IPS DF 4.7 (cell line): Measurements from ENCODE around the gene INTS1.
"Not testable (repeated sequence)": the region's sequence is repeated elsewhere in the genome, so short reads cannot be mapped to it uniquely, and the experiment has no call there.

ENCODE experiments used
- DNase-seq: peaks from one replicate; pipeline ENCODE4 v3.0.0-alpha.2; 2013; ENCODE audit warnings: low spot score; ENCODE audit errors: extremely low read depth

Gene INTS1

DNA sequence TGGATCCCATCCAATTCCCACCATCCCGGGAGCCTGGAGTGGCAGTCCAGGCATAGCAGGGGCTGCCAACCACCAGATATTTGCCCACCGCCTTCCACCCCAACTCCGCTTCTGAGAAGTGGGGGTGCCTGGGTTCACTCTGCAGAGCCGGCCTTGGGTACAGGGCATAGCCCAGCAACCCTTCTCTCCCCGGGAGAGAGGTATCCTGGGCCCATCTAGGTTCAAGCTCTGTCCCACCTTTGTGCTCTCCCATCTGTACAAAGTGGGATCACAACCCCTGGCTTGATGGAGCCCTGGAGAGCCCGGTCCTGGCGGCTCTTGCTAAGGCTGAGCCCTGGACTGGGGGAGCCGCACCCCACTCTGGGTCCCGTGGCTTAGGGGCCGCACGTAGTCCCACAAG, 57.1 kb downstream of the INTS1 start:
- DNase-seq, result no peak

DNA sequence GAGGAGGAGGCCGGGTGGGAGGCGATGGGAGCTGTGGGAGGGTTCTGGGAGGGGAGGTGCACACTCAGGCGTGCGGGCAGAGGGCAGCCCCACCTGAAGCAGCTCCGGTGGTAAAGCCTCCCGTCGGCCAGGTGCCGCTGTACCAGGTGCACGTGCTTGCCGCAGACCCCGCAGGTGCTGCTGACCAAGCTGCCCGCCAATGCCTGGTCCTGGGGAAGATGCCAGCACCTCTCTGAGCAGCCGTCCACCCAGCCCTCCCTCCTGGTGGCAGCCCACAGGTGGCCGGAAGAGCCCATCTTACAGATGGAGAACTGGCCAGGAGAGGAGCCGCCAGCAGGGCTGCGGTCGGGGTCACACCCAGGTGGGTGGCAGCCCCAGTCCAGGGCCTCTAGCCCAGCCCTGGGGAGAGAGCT, 57.6 kb downstream of the INTS1 start:
- no peak for DNase-seq

- DNase-seq, result not testable (repeated sequence)
Observed at GRCh38 chr7:1446026-1446425, 58.2 kb downstream of the INTS1 start.

- DNase-seq, result no peak
Observed at GRCh38 chr7:1445341-1445740, 58.8 kb downstream of the INTS1 start.

DNA sequence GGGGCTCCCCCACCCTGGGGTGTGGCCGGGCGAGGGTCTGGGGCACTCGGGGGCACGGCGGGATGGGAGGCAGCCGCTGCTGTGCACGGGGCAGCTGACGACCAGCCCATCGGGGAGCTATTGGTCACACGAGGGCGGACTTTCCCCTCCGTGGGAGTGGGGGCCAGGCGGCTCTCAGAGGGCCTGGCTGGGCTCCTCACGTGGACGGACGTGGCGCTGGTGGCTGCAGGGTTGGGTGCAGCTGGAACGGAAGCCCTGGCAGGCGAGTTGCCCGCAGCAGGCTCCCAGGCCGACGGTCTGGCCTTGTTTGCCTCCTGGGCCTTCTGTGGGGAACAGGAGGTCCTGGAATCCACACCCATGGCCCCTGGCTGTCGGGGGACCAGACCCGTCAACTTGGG, 59.3 kb downstream of the INTS1 start:
- no peak for DNase-seq

DNA sequence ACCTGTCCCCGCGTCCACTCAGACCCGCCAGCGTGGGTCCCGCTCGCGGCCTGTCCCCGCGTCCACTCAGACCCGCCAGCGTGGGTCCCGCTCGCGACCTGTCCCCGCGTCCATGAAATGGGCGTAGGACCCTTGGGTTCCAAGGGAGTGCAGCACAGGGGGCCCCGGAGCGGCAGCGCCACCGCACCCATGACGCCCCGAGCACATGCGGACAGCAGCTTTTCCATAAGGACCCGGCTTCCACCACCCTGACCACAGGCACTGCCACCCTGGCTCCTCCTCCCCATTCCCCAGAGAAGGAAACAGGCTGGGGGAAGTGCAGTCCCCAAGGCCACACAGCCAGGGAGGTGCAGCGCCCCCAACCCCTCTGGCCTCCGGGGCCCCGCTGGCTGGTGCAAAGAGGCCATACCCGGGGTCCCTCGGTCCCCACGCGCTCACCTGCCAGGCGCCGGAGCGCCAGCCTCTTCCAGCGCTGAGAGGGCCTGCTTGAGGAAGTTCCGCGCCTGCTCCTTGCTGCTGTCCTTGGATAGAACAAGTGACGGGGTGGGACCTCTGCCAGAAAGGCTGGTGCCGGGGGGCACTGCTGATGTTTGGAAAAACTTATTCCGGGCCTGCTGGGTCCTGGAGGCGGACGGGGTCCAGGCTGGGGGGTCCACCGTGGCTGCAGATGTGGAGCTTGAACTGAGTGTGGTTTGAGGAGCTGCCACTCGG, 59.8 kb downstream of the INTS1 start:
- DNase-seq, result no peak

DNA sequence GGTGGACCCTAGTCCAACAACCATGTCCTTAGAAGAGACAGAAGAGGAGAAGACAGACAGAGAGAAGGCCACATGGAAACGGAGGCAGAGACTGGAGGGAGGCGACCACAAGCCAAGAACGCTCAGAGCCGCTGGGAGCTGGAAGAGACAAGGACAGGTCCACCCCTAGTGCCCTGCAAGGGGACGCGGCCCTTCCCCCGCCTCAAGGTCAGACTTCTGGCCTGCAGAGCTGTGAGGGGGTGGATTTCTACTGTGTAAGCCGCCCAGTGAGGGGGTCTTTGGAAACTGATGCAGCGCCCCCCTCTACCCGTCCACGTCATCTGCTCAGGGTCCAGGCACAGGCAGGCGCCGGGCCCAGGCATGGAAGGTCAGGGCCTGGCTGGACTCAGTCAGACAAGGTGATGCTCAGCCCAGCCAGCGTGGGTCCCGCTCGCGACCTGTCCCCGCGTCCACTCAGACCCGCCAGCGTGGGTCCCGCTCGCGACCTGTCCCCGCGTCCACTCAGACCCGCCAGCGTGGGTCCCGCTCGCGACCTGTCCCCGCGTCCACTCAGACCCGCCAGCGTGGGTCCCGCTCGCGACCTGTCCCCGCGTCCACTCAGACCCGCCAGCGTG, 60.5 kb downstream of the INTS1 start:
- DNase-seq, result not testable (repeated sequence)

DNA sequence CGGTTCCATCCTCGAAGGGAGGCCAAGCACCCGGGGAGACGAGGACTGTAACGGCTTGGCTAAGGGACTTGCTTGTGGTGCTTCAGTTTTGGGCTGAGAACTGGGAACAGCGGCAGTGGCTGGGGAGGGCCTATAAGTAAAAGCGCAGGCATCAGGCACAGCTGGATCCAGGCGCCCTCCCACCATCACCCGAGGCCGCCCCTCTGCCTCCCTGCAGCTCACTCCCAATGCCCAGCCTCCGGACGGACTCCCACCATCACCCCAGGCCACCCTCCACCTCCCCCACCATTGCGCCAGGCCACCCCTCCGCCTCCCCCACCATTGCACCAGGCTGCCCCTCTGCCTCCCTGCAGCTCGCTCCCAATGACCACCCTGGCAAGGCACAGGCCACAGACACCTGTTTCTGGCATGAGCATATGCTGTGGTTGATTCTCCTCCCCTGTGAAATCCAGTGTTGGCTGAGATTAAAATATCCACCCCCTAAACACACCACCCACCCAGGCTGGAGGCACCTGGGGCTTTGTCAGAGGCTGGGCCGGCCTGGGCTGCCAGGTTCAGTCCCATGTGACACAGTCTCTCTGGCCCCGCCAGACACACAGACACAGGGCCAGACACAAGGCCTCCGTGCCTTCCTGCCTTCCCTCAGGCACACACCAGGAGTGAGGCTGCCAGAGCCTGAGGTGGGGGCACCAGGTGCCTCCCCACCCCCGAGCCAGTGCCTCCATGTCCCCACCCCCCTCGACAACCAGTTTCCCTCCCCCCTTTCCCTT, 61.6 kb downstream of the INTS1 start:
- no peak for DNase-seq

GRCh38 chr7:1441615-1442354, 62.4 kb downstream of the INTS1 start:
- no peak for DNase-seq

- DNase-seq, result no peak
Observed at GRCh38 chr7:1440620-1441019, 63.6 kb downstream of the INTS1 start.

- DNase-seq, result no peak
Observed at GRCh38 chr7:1439373-1440363, 64.5 kb downstream of the INTS1 start.

GRCh38 chr7:1438821-1439220, 65.4 kb downstream of the INTS1 start:
- no peak for DNase-seq

DNA sequence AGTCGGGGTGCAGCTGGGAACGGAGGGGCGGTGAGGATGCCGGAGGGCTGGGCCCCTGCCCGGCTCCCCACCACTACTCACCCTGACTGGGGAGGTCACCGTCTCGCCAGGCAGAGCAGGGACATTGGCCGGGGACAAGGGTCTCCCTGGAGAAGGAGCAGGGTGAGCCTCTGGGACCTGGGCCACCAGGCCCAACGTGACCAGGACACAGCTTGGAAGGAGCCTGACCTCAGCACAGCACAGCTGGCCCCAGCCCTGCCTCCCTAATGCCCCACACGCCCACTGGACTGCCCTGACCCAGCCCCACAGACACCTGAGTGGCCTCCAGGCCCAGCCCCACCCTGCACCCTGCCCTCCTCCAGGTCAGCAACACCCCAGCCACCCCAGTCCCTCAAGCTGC, 66.0 kb downstream of the INTS1 start:
- no peak for DNase-seq

DNA sequence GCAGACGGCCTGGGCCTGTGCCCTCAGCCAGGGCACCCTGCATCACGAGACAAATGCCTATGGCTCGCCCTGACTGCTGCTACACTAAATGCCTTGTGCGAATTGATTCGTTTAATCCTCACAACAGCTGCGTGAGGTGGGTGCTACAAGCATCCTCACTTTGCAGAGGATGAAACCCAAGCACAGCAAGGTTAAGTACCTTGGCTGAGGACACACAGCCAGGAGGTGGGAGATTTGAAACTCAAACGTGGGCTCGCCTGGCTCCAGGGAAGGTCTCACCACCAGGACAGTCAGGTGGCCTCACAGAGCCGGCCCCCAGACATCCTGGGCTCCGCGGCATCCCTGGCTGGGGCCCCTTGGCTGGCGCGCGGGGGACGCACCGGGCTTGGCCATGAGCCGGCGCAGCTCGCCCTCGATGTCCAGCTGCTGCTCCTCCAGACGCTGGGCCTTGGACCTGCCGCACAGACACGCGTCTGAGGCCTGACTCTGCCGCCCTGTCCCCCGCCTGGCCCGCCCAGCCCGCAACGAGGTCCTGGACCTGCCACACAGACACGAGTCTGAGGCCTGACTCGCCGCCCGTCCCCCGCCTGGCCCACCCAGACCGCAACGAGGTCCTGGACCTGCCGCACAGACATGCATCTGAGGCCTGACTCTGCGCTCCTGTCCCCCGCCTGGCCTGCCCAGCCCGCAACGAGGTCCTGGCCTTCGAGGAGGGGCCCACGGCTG, 66.9 kb downstream of the INTS1 start:
- DNase-seq, result no peak

- no peak for DNase-seq
Observed at GRCh38 chr7:1436608-1437007, 67.6 kb downstream of the INTS1 start.

DNA sequence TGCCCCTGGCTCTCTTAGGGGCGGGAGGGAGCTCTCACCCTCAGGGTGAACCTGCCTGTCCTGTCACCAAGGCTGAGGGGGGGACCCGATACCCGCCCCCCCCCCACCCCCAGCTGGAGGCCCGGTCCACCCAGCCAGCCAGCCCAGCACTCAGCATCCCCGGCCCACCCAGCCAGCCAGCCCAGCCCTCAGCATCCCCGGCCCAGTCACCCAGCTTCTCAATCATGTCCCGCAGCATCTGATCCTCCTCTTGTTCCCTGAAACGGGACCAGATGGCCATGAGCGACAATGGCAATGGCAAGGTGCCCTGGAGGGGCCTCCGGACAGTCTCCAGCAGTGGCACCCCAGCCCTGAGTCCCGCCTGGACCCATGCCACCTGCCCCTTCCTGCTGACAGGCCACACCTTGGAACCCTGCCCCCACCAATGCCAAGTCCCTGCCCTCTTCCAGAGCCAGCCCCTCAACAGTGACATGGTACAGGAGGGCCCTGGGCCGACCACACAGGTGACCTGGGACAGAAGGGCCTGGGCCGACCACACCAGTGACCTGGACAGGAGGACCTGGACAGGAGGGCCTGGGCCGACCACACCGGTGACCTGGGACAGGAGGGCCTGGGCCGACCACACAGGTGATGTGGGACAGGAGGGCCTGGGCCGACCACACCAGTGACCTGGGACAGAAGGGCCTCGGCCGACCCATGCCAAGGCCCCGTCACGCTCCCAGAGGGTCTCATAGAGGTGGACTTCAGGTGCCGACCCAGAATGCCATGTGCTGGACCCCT, 69.1 kb downstream of the INTS1 start:
- no peak for DNase-seq

DNA sequence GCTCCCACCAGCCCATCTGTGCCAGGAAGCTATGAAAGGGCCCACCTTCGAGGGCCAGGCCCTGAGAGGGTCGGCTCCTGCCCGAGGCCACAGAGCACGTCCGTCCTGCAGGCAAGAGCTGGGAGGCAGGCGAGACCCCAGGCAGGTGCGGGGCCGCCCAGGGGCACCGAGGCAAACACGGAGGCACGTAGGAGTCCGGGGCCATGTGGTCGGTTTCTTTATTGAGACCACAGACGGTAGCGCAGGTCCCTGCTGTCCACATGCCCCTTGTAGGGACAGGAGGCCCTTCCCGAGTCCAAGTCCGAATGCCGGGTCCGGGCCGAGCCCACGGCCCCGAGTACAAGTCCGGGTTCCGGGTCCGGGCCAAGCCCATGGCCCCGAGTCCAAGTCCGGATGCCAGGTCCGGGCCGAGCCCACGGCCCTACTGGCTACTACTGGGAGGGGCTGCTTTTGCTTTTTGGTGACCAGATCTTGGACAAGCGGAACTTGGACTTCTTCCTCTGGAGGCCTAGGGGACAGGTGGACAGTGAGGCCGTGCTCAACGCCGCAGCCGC, 69.9 kb downstream of the INTS1 start:
- no peak for DNase-seq

DNA sequence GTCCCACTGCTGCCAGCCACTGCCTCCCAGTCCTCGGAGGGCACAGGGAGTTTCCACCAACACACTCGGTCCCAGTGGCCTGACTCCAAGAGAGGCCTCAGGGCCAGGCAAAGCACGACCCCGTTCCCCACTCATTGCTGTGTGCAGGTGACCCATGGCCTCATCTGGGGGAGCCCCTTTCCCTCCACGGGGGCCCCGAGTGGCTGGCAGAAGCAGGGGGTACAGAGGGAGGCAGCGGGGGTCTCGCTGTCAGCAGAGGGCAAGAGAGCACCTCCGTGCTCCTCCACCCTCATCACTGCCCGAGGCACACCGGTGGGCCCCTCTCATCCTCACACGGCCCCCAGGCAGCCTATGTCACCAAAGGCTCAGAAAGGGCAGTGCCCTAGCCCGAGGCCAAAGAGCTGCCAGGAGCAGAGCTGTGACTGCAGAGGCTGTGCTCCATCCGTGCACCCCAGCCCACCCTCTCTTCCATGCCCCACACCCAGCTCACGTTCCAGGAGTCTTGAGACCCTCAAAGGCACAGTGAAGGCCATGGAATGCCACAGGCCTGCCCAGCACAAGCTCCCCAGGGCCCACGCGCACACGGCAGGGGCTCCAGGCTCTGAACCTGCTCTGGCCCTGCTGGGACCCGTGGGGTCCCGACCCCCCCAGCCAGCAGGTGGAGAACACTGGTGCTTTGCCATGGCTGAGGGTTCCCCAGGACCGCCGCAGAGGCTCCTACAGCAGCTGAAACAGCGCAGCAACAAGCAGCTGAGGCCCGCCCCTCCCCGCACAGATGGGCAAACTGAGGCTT, 70.9 kb downstream of the INTS1 start:
- no peak for DNase-seq
